ENCODE data around the gene PINLYP. TPM values are rescaled to one million over a fixed set of nuclear protein-coding genes. Genes with fewer than 3 reads are reported as not detected.

PINLYP gene
- polyA plus RNA-seq, 2 of the 4 experiments (the other 2 are of a cell fraction): 0.27 TPM; not detected in 1

DNA sequence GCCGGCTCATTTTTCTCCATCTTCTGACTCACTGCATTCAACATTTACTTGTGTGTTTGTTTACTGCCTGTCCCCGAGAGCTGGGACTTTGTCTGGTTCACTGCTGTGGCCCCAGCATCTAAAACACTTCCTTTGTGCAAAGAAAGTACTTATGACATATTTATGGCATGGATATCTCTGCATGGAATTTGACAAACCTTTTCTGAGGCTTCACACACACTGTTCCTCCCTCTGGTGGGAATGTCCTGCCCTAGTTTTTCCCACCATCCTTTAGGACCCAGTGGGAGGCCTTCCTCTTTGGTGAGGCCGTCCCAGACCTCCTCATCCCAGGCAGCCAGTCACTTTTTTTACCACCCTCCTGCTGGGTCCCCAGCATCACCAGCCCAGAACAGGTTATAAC lies 34.9 kb downstream of the PINLYP start:
- FAIRE-seq (no peak), ATAC-seq (peak; percentile 27 to 53; a peak in 3 of 6 replicates)

DNA sequence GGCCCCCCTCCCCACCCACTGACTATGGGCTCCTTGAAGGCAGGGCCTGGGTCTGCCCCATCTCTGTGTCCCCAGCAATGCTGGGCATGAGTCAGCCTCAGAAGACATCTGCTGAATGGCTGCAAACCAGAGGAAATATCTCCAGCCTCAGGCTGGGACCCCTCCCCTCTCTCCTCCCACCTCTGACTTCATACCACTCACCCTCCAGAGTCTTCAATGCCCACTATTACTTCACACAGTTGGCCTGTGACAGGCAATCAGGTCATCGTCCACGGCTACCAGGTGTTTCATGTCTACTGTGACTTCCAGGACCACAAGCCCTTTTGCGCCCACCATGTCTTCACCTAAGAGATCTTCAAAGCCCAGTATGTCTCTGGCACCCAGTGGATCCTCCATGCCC lies 36.2 kb downstream of the PINLYP start, which contains the start of gene SRRM5:
SRRM5 (plus strand) TSS at position 301 of the 400 bp plus-strand sequence; CDS start at position 335, 34 bp downstream.
- POLR2A ChIA-PET: interaction anchor here (1.0 kb wide), 1 partner anchor 15 kb away, joined by 4 read pairs; the partner anchor contains the start of genes IRGQ and ZNF576
- Histone ChIP-seq H3K4me3 (no peak within 1 kb of the TSS), H3K4me2 (no peak within 1 kb of the TSS), H3K4me1 (peaks cover 6% of the 10 kb centered on the region; the same call in 2 of the 3 replicates), H3K9me3 (no peaks in the 10 kb centered on the region), H3K27ac (no peak within 1 kb of the TSS)
- FAIRE-seq (no peak), ATAC-seq (no peak), DNase-seq (ENCODE audit: low read depth in 1 of 2, low spot score in 1 of 2) (no peak)
- 94% methylated on average over 3 of the region's 3 CpGs for WGBS (ENCODE audit: missing lambda C conversion rate)
- CTCF ChIA-PET: interaction anchor here (1.2 kb wide), 1 partner anchor 57 kb away, joined by 4 read pairs; no protein-coding TSS in a partner anchor
- TF ChIP-seq POLR2A (IDR thresholded peaks at IDR 0.05; ENCODE audit: low read length) (no peak), HOXB13 (CRISPR knock-in tag; IDR thresholded peaks at IDR 0.05; ENCODE audit: low read depth) (no peak), JUNB (IDR thresholded peaks at IDR 0.05) (no peak), EP300 (IDR thresholded peaks at IDR 0.05) (no peak), TFCP2L1 (CRISPR knock-in tag; IDR thresholded peaks at IDR 0.05) (no peak)

More for the DNA sequence above, 34.9 kb downstream of the PINLYP start:
- H3K4me2 ChIP-seq: no peak overlapping the region
- POLR2A ChIA-PET: no interaction called here
- peaks cover 6% of the 10 kb centered on the region; the same call in 2 of the 3 replicates for H3K4me1 ChIP-seq
- 37% methylated on average over 3 of the region's 3 CpGs for WGBS (ENCODE audit: missing lambda C conversion rate)
- no peak overlapping the region for H3K27ac ChIP-seq
- no peak overlapping the region for H3K4me3 ChIP-seq
- no peak for TF ChIP-seq FOSL2 (IDR thresholded peaks at IDR 0.05)
- TF ChIP-seq FOSL2 (CRISPR knock-in tag; IDR thresholded peaks at IDR 0.05): no peak
- TF ChIP-seq ZSCAN20 (CRISPR knock-in tag; IDR thresholded peaks at IDR 0.05): no peak
- TF ChIP-seq HDAC2 (IDR thresholded peaks at IDR 0.05): no peak
- TF ChIP-seq, protein P1, sequence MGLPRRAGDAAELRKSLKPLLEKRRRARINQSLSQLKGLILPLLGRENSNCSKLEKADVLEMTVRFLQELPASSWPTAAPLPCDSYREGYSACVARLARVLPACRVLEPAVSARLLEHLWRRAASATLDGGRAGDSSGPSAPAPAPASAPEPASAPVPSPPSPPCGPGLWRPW (IDR thresholded peaks at IDR 0.05): no peak
- TF ChIP-seq, protein P2, sequence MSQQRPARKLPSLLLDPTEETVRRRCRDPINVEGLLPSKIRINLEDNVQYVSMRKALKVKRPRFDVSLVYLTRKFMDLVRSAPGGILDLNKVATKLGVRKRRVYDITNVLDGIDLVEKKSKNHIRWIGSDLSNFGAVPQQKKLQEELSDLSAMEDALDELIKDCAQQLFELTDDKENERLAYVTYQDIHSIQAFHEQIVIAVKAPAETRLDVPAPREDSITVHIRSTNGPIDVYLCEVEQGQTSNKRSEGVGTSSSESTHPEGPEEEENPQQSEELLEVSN (IDR thresholded peaks at IDR 0.05; ENCODE audit: borderline replicate concordance, low read depth): no peak
- TF ChIP-seq ZFP36 (IDR thresholded peaks at IDR 0.05; ENCODE audit: borderline replicate concordance, partially characterized antibody): no peak
- TF ChIP-seq RFX5 (IDR thresholded peaks at IDR 0.05): no peak
- no peak for TF ChIP-seq SMC3 (IDR thresholded peaks at IDR 0.05)
- TF ChIP-seq POLR2AphosphoS2 (conservative IDR thresholded peaks at IDR 0.05; ENCODE audit: low read length): no peak
- no peak for TF ChIP-seq POLR2A (IDR thresholded peaks at IDR 0.05; ENCODE audit: low read length)
- no peak for TF ChIP-seq CBX2 (IDR thresholded peaks at IDR 0.05; ENCODE audit: borderline replicate concordance, low read depth)
- no peak for TF ChIP-seq EHMT2 (IDR thresholded peaks at IDR 0.05; ENCODE audit: low read depth)
- TF ChIP-seq, protein P3, sequence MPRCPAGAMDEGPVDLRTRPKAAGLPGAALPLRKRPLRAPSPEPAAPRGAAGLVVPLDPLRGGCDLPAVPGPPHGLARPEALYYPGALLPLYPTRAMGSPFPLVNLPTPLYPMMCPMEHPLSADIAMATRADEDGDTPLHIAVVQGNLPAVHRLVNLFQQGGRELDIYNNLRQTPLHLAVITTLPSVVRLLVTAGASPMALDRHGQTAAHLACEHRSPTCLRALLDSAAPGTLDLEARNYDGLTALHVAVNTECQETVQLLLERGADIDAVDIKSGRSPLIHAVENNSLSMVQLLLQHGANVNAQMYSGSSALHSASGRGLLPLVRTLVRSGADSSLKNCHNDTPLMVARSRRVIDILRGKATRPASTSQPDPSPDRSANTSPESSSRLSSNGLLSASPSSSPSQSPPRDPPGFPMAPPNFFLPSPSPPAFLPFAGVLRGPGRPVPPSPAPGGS (IDR thresholded peaks at IDR 0.05): no peak
- TF ChIP-seq MAZ (IDR thresholded peaks at IDR 0.05; ENCODE audit: borderline replicate concordance, low read depth, low read length): no peak
- TF ChIP-seq, protein P4, sequence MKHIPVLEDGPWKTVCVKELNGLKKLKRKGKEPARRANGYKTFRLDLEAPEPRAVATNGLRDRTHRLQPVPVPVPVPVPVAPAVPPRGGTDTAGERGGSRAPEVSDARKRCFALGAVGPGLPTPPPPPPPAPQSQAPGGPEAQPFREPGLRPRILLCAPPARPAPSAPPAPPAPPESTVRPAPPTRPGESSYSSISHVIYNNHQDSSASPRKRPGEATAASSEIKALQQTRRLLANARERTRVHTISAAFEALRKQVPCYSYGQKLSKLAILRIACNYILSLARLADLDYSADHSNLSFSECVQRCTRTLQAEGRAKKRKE (CRISPR knock-in tag; IDR thresholded peaks at IDR 0.05; ENCODE audit: low read depth): no peak
- no peak for TF ChIP-seq TP53 (CRISPR knock-in tag; IDR thresholded peaks at IDR 0.05)
- TF ChIP-seq EHF (CRISPR knock-in tag; IDR thresholded peaks at IDR 0.05): no peak
- TF ChIP-seq, protein P5, sequence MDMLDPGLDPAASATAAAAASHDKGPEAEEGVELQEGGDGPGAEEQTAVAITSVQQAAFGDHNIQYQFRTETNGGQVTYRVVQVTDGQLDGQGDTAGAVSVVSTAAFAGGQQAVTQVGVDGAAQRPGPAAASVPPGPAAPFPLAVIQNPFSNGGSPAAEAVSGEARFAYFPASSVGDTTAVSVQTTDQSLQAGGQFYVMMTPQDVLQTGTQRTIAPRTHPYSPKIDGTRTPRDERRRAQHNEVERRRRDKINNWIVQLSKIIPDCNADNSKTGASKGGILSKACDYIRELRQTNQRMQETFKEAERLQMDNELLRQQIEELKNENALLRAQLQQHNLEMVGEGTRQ (IDR thresholded peaks at IDR 0.05): no peak
- no peak for TF ChIP-seq RAD21 (conservative IDR thresholded peaks at IDR 0.05 in 1 of 2, IDR thresholded peaks at IDR 0.05 in 1 of 2)
- peak in 1 of 2 experiments; percentile 20 for DNase-seq (ENCODE audit: low read depth in 1 of 2, low spot score in 1 of 2)
- H3K9me3 ChIP-seq: no peaks in the 10 kb centered on the region
- CTCF ChIA-PET: interaction anchor here (0.9 to 2.4 kb wide), 3 partner anchors 11 to 157 kb away, joined by 3 to 7 read pairs (median 4); no protein-coding TSS in a partner anchor

All from A549 (cell line).